SIG-M5 treated with dmso at 0.1 percent for 504 hours (cell line): ENCODE results near the gene MEF2C.
"Not testable (repeated sequence)": the region's sequence is repeated elsewhere in the genome, so short reads cannot be mapped to it uniquely, and the experiment has no call there.

ENCODE experiments used
- DNase-seq: peaks from one replicate; lab custom pipeline; 2025; ENCODE audit not compliant: unreplicated experiment; lab: John Stamatoyannopoulos, UW

MEF2C gene

GRCh38 chr5:88863523-88863922 is 19.5 kb downstream of the MEF2C start:
- no peak for DNase-seq

DNA sequence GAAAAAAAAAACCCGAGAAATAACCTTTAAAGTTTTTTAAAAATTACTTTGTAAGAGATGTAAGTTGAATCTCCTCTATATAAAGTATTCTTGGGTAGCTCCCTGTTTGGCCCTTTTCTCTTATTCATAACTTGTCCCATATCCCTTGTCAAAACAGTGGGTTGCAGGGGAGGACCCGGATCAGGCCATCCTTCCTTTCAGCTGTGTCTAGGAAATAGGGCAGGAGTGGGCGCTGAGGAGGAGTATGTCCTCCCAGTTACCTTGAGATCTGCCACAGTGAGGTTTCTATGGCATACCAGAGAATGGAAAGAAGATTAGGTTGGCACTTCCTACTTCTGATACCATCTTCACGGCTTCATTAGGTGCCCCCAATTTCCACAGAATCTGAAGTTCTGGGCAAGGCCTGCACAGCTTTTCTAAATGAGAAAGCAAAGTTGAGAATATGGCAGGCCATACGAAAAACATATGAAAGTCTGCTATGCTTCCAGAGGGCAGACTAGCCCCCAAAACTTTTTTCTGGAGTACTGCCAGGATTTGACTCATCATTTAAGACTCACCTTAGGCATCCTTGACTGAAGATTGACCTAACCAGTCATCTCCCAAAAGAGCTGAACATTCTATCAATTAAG is 20.3 kb downstream of the MEF2C start:
- no peak for DNase-seq

DNA sequence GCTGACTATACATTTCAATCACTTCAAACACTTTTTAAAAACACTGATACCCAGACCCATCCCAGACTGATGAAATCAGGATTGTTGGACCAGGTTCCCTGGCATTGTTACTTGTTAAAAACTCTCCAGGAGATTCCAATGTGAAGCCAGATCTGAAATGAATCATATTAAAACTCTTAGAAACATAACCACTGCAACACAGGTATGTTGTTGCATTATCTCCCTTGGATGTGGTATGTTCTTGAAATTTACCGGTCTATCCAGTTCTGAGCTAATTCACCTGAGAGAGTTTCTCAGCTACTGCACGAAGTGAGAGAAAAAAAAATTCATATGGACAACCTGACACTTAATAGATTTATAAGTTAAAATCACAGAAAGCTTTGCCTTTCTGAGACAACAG is 21.8 kb downstream of the MEF2C start:
- DNase-seq = no peak

DNA sequence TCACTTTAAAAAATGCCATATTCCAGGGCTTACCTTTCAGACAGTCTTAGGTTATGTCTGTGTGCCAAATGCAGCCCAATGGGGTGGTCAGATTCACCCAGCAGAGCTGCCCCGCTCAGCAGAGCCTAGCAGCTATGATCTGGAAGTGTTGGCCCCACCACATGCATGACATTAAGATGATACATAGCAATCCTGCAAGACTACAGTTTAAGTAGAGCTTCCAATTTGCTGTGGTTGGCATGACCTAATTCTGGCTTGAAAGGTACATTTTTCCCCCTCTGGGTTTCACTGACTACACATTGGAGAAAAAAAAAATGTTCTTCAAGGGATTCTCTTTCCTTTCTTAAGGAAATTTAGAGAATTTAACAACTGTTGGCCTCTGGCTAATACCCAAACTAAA is 22.5 kb downstream of the MEF2C start:
- DNase-seq = no peak

DNA sequence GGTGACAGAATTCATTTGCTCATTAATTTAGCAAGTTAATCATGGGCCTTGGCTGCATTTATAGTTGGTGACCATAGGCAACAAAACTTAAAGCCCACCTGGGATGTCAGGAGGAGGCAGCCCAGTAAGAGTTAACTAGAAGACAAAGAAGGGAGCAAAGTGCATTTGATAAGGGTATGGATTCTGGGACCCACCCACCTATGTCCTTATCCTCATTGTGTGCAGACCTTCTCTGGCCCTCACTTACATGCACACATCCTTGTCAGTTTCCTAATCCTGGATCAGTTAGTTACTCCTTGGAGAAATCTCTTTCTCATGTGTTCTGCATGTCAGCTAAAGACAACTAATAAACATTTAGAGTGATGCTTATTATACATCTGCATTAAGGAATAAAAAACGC is 24.6 kb downstream of the MEF2C start:
- no peak for DNase-seq

DNA sequence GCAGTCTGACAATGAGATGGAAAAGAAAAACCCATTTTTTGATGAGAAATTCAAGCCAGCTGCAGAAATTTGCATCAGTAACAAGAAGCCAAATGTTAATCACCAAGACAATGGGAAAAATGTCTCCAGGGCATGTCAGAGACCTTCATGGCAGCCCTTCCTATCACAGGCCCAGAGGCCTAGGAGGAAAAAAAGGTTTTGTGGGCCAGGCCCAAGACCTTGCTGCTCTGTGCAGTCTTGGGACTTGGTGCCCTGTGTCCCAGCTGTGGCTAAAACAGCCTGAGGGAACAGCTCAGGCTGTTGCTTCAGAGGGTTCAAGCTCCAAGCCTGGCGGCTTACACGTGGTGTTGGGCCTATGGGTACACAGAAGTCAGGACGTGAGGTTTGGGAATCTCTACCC is 26.6 kb downstream of the MEF2C start:
- not testable (repeated sequence) for DNase-seq

GRCh38 chr5:88854769-88855168 is 28.2 kb downstream of the MEF2C start:
- DNase-seq = no peak

GRCh38 chr5:88847420-88847819 is 35.6 kb downstream of the MEF2C start:
- DNase-seq = no peak

DNA sequence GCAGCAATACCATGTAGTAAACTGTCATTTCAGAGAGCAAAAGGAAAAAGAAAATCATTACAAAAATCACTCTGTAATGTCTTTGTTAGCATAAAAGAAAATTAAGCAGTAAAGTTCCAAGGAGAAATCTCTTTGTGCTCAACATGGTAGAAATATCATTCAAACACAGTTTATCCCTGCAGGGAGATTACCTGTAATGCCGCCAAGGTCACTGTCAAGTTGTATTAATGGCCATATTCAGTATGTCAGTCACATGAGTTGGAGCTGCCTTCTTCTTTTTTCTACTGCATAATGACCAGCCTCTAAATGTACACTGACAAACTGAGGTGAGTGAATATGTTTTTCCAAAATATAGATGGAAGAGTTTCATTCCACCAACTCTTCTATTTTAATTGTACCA is 36.5 kb downstream of the MEF2C start:
- no peak for DNase-seq

DNA sequence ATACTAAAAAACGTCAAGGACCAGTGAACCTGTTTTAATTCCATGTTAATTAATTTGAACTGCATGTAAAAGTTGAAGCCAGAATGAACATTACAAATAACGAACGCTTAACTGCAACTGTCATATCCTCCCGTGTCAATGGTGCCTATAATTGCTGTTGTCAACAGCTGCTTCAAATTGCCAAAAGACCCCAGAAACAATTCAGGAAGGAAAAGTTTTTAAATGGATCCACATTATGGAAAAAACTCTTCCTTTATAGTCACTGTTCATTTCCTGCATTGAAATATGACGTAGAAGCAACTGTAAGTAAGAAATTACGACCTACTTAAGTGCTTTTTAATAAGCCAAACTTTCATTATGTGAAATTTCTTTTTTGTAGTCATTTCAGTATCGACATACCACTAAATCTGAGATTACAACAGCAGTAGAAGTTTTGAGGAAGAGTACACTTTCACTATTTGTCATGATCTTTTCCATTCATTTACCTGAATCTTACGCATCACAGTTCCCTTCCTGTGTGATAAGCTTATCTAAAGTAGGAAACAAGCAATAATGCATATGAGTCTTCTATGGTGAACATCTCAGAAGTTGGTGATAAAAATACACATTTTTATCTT is 37.8 kb downstream of the MEF2C start:
- no peak for DNase-seq

GRCh38 chr5:88842784-88843183 is 40.2 kb downstream of the MEF2C start:
- DNase-seq = no peak

- DNase-seq = no peak
Observed at GRCh38 chr5:88841212-88841611, 41.8 kb downstream of the MEF2C start.

GRCh38 chr5:88840495-88840894 is 42.5 kb downstream of the MEF2C start:
- no peak for DNase-seq

GRCh38 chr5:88839238-88839637 is 43.7 kb downstream of the MEF2C start:
- DNase-seq = no peak

GRCh38 chr5:88838500-88838899 is 44.5 kb downstream of the MEF2C start:
- DNase-seq = no peak

- no peak for DNase-seq
Observed at GRCh38 chr5:88837817-88838216, 45.2 kb downstream of the MEF2C start.

DNA sequence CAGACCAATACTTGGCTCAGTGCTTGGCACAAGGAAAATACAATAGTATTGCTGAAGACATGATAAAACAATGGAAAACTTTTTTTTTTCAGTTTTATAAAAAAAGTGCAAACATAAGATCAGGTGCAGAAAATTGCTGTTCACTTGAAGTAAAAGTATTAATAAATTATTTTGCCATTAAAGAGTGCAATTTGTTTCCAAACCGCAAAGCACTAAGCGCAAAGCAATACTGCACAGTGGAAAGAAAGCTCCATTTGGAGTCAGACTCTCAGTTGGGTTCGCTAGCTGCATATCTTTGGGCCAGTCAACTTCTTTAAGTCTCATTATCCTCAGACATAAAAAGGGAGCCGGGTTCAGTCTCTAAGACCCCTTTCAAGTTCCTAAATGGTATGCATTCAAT is 45.8 kb downstream of the MEF2C start:
- no peak for DNase-seq

GRCh38 chr5:88836195-88836838 is 46.7 kb downstream of the MEF2C start:
- DNase-seq = no peak

DNA sequence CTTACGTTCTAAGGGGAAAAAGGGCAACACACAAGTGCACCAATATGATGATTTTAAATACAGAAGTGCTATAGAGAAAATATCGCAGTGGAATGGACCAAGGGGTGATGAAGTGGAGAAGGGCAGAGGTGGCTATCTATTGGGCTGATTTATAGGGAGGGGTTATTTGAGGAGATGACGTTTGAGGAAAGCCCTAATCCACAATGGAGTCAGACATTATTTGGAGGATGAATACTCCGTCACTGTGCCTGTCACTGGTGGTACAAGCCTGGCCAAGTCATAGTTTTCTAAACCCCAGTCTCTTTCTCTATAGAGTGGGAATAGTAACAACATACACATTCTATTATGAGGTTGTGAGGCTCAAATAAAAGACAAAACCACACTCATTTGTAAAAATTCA is 48.5 kb downstream of the MEF2C start:
- no peak for DNase-seq

GRCh38 chr5:88834131-88834462 is 48.9 kb downstream of the MEF2C start:
- DNase-seq = no peak

- no peak for DNase-seq
Observed at GRCh38 chr5:88833371-88834130, 49.4 kb downstream of the MEF2C start.

DNA sequence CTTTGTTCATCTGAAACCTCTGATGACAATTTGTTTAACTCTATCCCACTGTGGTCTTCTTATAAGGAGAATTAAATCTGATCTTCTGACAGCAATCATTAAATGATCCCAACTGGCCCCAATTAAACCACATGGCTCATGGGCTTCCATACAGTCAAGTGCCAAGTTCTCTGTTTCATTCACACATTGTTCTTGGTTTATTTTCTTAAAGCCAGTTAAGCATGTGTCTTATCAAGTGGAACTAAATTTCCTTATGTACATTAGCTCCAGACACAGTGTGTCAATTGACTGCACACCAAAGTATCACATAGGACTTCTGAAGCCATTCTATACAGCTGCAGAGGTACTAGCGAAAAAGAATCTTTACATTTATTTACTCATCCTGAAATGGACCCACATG is 51.2 kb downstream of the MEF2C start:
- DNase-seq = no peak
